Psoas muscle (tissue), 8 donors: ENCODE measurements around the gene PLAGL2. TPM values are rescaled to one million over a fixed set of nuclear protein-coding genes. Genes with fewer than 3 reads are reported as not detected.

Source experiments
- ATAC-seq, 4 donors: fragments of 200-7000 bp; cut with Tn5 transposase; one replicate each; pipeline ENCODE4 v1.9.1; 2020; ENCODE audit warnings: moderate library complexity in 3 of 4, mild to moderate bottlenecking in 2 of 4
- DNase-seq, 2 donors: peaks; one replicate each; pipeline ENCODE4 v3.0.0-alpha.2; 2020
- H3K27ac ChIP-seq: fragments of 200-600 bp; one replicate; pipeline ENCODE4 v1.8.0; 2022
- H3K27me3 ChIP-seq, 3 donors: fragments of 200-600 bp in 1 of 3; one replicate each; pipeline versions ENCODE4 v1.6.1 to v1.8.0; 2013 to 2022; ENCODE audit warnings: low read length in 2 of 3, mild to moderate bottlenecking in 2 of 3, moderate library complexity in 1 of 3; ENCODE audit not compliant: insufficient read depth in 3 of 3
- H3K36me3 ChIP-seq, 2 donors: fragments of 200-600 bp in 1 of 2; one replicate each; pipeline versions ENCODE4 v1.6.1 to v1.8.0; 2013 to 2022; ENCODE audit warnings: low read depth in 1 of 2, mild to moderate bottlenecking in 1 of 2, moderate library complexity in 1 of 2; ENCODE audit not compliant: insufficient read depth in 1 of 2
- H3K4me1 ChIP-seq: fragments of 200-600 bp; one replicate; pipeline ENCODE4 v1.8.0; 2022
- H3K4me3 ChIP-seq: fragments of 200-600 bp; one replicate; pipeline ENCODE4 v1.8.0; 2022; ENCODE audit warnings: mild to moderate bottlenecking
- H3K9me3 ChIP-seq: fragments of 200-600 bp; one replicate; pipeline ENCODE4 v1.8.0; 2022
- WGBS, 3 donors: extraction: QIAGEN DNeasy Blood & Tissue Kit; methylation state at CpG; one replicate each; pipeline versions ENCODE4 v1.1.6 to v1.1.7; 2013; 5-methylcytosine and 5-hydroxymethylcytosine counted together
- intact Hi-C, 2 donors: fragments of 100-400 bp; cut with DNase I; formaldehyde crosslinking; loops; one replicate each; pipeline versions ENCODE4 v1.11.0 to v1.14.2; 2022
- long read RNA-seq, 2 donors: library from polyadenylated mRNA; unstranded; transcript quantifications; one replicate each; pipeline ENCODE4 v2.0.0, GENCODE V29; 2021
- polyA plus RNA-seq, 3 donors: library from polyadenylated mRNA; stranded (reverse); fragments of 200-250 nt; gene quantifications; one replicate each; pipeline ENCODE4 v1.2.3, GENCODE V29; 2013
- total RNA-seq, 4 donors: library from RNA; stranded (reverse); fragmentation: NEBNext Ultra II Directional in 2 of 4; extraction: Animal tissue kit (Norgen Biotek cat#: 25700) in 2 of 4; gene quantifications; one replicate each; pipeline versions ENCODE4 v1.2.1 to v1.2.4, GENCODE V29; 2021 to 2023
- TF ChIP-seq, protein P1 (sequence below): fragments of 200-600 bp; IDR thresholded peaks from one replicate; pipeline ENCODE4 v1.8.0; 2022; ENCODE audit warnings: antibody characterized with exemption
- donor health status: healthy with polysubstance abuse.
- donor health status: DM: no; HTN: no; CAD: no; lungs with moderate emphysema.
- donor health status: Bipolar disorder and iron deficiency.
- donor health status: healthy.
- donor health status: DM: yes; HTN: yes; CAD: no.
- donor health status: DM: no; HTN: no; CAD: no.
- donor health status: DM: no; HTN: no; CAD: no.
- donor health status: DM: yes; HTN: yes; CAD: no.

Gene PLAGL2, protein sequence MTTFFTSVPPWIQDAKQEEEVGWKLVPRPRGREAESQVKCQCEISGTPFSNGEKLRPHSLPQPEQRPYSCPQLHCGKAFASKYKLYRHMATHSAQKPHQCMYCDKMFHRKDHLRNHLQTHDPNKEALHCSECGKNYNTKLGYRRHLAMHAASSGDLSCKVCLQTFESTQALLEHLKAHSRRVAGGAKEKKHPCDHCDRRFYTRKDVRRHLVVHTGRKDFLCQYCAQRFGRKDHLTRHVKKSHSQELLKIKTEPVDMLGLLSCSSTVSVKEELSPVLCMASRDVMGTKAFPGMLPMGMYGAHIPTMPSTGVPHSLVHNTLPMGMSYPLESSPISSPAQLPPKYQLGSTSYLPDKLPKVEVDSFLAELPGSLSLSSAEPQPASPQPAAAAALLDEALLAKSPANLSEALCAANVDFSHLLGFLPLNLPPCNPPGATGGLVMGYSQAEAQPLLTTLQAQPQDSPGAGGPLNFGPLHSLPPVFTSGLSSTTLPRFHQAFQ
- total RNA-seq, result 1 to 10 TPM; 4.9 to 9.6 (median 6.0) TPM
- 1 to 10 TPM; 1.7 to 5.3 (median 2.3) TPM for polyA plus RNA-seq
- long read RNA-seq, donor 1, result 0 reads
- long read RNA-seq, donor 2, partial matches to known transcripts, result 0 of 4 reads
- long read RNA-seq, donor 2, other reads (novel, unspliced or antisense), result 4 of 4 reads

DNA sequence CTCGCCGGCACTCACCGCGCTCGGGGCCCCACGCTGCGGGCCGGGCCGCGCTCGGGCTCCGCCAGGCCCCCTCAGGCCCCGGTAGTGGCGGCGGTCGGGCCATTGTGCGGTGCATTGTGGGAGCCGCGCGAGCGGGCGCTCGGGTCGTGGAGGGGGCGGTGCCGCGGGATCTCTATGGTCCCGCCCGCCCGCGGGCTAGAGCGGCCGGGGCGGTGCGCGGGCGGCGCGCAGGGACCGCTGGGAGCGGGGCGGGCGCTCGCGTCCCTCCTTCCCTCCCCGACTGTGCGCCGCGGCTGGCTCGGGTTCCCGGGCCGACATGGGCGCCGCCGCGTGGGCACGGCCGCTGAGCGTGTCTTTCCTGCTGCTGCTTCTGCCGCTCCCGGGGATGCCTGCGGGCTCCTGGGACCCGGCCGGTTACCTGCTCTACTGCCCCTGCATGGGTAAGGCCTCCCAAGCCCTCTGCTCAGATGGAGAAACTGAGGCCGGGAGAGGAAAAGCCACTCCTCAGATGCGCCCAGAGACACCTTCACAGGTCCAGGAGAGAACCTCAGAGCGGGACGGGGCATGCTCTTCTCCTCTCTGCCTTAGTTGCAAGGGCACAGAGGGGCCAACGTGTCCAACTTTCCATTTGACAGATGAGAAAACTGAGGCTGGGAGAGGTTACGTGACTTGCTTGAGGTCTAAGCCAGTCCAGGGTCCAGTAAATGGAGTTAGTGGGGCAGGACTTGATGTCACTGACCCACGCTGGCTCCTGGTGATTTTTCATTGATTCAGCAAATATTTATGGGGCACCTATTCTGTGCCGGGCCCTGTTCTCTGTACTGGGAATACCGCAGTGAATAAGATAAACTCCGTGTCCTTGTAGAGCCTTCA, at the start of gene PLAGL2, which contains the start of gene POFUT1:
PLAGL2 (minus strand) TSS at position 118 of the 873 bp plus-strand sequence. CDS start 5,565 bp downstream, outside the sequence.
POFUT1 (plus strand) TSS at position 255 of the 873 bp plus-strand sequence; CDS start at position 317, 62 bp downstream.
- intact Hi-C loops, result loop anchor here (2.0 to 10.0 kb wide), 3 partner anchors 93 to 153 kb away; partner anchors contain the start of gene ASXL1 (in 1 of the 2)
- Histone ChIP-seq H3K4me1 (peaks cover 64% of the 10 kb centered on the region), H3K27me3 (no peaks in the 10 kb centered on the region), H3K36me3 (peaks cover 4 to 13% of the 10 kb centered on the region in 2 donors), H3K4me3 (peak within 1 kb of the TSS; percentile 91), H3K9me3 (no peaks in the 10 kb centered on the region), H3K27ac (peak within 1 kb of the TSS; percentile 96)
- ATAC-seq, result peak; percentile 82 to 92 (median 88)
- TF ChIP-seq, protein P1, sequence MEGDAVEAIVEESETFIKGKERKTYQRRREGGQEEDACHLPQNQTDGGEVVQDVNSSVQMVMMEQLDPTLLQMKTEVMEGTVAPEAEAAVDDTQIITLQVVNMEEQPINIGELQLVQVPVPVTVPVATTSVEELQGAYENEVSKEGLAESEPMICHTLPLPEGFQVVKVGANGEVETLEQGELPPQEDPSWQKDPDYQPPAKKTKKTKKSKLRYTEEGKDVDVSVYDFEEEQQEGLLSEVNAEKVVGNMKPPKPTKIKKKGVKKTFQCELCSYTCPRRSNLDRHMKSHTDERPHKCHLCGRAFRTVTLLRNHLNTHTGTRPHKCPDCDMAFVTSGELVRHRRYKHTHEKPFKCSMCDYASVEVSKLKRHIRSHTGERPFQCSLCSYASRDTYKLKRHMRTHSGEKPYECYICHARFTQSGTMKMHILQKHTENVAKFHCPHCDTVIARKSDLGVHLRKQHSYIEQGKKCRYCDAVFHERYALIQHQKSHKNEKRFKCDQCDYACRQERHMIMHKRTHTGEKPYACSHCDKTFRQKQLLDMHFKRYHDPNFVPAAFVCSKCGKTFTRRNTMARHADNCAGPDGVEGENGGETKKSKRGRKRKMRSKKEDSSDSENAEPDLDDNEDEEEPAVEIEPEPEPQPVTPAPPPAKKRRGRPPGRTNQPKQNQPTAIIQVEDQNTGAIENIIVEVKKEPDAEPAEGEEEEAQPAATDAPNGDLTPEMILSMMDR, result no peak
- DNase-seq, result peak; percentile 92 to 95
- WGBS, 3 donors, result 1 to 2% (median 1%) methylated on average over 32 to 74 of the region's 74 CpGs

DNA sequence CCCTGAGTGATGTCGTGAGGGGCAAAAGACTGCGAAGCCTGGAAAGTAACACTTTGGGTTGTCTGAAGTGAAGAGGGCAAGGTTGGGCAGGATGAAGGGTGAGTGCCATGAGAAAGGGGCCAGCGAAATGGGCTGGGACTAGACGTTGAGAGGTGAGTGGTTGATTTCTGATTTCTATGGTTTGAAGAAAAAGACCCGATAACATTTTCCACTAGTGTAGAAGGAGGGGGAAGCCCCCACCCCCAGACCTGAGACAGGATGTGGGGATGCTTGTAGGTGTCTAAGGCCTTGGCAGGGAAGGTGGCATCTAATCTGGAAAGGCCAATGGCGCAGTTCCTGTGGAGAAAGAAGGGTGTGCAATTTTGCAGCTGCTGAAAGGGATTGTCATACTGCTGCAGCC, 44.6 kb upstream of the PLAGL2 start:
- H3K27me3 ChIP-seq, result peaks cover 0 to 4% (median 0%) of the 10 kb centered on the region in 3 donors
- DNase-seq, result no peak
- no peaks in the 10 kb centered on the region for H3K9me3 ChIP-seq
- no peak overlapping the region for H3K27ac ChIP-seq
- H3K4me3 ChIP-seq, result no peak overlapping the region
- no peaks in the 10 kb centered on the region for H3K36me3 ChIP-seq
- ATAC-seq, result no peak
- TF ChIP-seq, protein P1, result no peak
- intact Hi-C loops, result no loop called here
- no peaks in the 10 kb centered on the region for H3K4me1 ChIP-seq
- 83 to 92% (median 89%) methylated on average over 6 of the region's 6 CpGs for WGBS, 3 donors

DNA sequence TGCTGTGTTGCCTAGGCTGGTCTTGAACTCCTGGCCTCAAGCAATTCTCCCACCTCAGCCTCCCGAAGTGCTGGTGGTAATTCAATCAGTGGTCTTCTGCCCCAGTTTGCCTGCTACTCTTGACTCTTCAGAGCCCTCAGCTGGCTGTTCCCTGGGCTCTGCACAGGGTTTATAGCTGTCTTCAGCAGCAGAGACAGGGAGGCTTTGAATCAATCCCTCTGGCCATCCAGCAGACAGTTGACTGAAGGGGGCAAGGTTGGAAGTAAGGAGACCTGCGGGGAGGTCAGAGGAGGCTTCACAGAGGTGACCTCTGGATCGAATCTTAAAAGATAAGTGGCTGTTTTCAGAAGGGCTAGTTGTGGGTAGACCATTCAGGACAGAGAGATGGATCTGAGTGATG, 43.9 kb upstream of the PLAGL2 start:
- Histone ChIP-seq H3K27ac (no peak overlapping the region), H3K36me3 (no peaks in the 10 kb centered on the region), H3K4me3 (no peak overlapping the region), H3K27me3 (peaks cover 0 to 4% (median 0%) of the 10 kb centered on the region in 3 donors), H3K9me3 (no peaks in the 10 kb centered on the region), H3K4me1 (no peaks in the 10 kb centered on the region)
- no peak for DNase-seq
- TF ChIP-seq, protein P1, result no peak
- intact Hi-C loops, result no loop called here
- WGBS, 3 donors, result 63 to 80% (median 66%) methylated on average over 3 of the region's 3 CpGs
- ATAC-seq, result no peak

DNA sequence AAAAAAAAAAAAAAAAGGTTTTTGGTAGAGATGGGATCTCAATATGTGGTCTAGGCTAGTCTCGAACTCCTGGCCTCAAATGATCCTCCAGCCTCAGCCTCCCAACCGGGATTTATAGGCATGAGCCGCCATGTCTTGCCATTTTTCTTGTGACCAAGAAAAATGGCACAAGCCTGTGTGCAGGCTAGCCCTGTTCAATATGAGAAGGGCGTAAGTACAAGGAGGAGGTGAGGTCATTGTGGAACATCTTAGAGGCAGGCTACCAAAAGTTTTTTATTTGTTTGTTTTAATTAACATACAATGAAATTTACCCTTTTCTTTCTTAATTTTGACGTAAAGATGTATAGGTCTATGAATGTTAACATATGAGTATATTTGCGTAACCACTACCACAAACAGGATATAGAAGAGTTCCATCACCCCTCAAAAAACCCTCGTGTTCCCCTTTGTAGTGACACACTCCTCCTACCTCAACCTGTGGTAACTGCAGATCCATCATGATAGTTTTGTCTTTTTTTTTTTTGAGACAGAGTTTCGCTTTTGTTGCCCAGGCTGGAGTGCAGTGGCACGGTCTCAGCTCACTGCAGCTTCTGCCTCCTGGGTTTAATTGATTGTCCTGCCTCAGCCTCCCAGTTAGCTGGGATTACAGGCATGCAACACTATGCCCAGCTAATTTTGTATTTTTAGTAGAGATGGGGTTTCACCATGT, 41.6 kb upstream of the PLAGL2 start:
- 84 to 88% (median 84%) methylated on average over 9 of the region's 9 CpGs for WGBS, 3 donors
- Histone ChIP-seq H3K9me3 (no peaks in the 10 kb centered on the region), H3K4me1 (no peaks in the 10 kb centered on the region), H3K27me3 (peaks cover 0 to 4% (median 0%) of the 10 kb centered on the region in 3 donors), H3K27ac (no peak overlapping the region), H3K4me3 (no peak overlapping the region), H3K36me3 (no peaks in the 10 kb centered on the region)
- TF ChIP-seq, protein P1, result no peak
- ATAC-seq (no peak), DNase-seq (no peak)
- intact Hi-C loops, result no loop called here
